IPS DF 4.7 (cell line): ENCODE data around the gene SYTL4.

Source experiments
- DNase-seq: peaks from one replicate; pipeline ENCODE4 v3.0.0-alpha.2; 2013; ENCODE audit warnings: low spot score; ENCODE audit errors: extremely low read depth

Gene SYTL4

DNA sequence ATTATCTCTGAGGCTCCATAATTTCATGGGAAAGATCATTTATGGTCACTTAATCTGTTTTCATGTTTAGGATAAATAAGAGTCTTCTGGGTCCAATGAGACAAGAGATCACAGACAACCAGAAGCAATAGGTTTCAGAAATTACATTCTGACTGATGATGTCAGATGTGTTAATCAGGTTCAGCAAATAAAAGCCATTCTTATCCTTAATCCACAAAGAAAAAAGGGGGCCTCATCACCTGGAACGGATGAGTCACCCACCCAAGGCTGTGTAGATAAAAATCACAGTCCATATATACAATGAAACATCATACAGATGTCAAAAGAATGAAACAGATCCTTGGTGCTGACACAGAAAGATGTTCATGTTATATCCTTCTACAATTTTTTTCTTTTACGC is 36.6 kb downstream of the SYTL4 start:
- no peak for DNase-seq

DNA sequence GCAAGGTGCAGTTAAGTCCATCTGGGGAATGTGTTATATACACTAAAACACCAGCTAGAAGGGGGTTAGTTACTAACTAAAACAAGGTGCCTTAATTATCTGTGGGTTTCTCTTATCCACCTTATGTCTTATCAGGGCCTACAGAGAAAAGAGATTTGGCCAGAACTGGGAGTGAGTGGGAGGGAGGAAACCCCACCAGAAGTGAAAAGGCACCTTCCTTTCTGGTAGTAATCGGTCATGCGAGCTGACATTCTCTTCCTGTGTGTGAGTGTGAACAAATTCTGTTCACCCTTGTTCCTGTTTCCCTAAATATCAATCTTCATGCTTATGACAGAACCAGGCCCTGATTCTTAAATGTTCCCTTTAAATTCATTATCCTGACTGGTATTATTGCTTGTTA is 44.4 kb downstream of the SYTL4 start:
- no peak for DNase-seq

DNA sequence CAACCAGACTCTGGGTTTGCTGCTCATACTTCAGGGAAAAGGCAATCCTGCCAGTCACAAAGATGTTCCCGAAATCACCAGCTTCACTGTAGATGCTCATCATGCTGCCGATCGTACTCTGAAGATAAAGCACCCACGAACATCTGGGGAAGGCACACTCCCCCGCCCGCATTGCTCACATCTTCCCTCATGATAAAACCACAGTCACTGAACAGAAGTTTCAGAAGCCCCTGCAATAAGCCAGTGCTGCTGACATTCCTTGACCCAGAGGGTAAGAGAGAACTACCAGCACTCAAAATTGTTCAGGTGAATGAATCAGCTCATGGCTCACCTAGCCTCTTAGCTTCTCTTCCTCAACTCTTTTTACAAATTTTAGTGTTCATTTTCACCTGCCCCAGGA is 44.8 kb downstream of the SYTL4 start:
- DNase-seq: no peak

DNA sequence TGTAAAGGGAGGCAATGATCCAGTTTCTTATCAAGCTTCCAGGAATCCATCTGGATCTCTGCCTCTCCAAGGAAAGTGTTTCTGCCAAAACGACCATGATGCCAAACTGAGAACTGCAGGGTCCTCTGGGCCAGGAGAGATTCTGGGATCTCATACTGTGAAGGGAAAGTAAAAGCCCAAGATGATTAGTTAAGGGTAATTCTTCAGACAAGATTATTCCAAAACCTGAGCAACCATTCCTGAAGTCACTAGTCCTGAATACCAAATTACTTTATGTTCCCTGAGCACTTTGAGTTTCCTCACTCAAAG is 46.0 kb downstream of the SYTL4 start:
- DNase-seq: no peak

DNA sequence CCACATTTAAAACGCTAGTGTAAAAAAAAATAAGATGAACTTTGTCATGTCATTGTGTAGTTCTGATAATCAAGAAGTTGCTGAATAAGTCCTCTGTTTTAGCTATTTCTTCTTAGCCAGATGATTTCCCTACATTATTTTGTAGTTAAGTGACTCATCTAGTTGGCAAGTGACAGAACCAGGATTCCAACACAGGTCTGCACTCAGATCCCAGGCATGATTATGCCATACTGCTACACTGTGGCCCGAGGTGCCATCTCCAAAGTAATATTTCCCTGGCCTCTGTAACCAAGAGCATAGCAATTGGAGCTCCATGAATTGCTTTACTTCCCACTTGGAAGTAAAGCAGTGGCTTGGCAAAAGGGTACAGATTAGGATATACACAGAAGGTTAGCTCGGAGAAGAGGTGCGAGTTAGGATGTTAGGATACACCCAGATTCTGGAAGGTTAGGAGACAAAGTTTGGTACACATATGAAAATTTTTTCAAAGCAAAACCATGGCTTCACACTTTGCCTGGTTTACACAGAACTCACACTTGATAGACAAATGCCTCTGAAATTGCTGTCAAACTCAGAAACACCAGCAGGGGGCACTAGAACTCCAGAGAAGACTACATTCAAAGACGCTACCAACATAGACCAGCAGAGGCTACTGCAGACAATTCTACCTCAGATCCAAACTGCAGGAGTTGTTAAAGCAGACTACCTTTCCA is 46.5 kb downstream of the SYTL4 start:
- peak; percentile 19 for DNase-seq

DNA sequence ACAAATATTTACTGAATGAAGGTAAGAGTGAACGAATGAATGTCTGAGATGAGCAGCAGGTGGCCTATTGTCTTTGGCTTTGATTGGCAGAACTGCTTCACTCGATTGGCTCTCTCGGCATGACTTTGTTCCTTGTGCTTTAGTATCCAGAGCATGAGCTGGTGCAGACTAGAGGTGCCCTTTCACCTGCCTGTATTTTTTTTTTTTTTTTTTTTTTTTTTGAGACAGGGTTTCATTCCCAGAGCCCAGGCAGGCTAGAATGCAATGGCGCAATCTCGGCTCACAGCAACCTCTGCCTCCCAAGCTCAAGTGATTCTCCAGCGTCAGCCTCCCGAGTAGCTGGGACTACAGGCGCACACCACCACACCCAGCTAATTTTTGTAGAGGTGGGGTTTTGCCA is 49.0 kb downstream of the SYTL4 start:
- no peak for DNase-seq

DNA sequence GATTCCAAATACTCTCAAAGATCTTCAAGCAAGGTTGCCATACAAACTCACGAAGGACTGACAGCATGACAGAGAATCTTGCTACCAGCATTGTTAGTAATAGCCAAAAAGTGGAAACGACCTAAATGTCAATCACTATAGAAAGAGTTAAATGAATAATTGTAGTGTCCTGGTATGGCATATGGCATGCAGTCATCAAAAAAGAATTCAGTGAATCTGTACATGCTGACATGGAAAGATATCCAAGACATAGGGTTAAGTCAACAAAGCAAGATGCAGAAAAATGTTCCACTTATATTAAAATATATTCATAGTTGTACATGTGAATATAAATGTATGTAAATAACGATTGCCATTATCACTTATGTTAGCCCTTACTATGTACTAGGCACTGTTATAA is 50.3 kb downstream of the SYTL4 start:
- no peak for DNase-seq

DNA sequence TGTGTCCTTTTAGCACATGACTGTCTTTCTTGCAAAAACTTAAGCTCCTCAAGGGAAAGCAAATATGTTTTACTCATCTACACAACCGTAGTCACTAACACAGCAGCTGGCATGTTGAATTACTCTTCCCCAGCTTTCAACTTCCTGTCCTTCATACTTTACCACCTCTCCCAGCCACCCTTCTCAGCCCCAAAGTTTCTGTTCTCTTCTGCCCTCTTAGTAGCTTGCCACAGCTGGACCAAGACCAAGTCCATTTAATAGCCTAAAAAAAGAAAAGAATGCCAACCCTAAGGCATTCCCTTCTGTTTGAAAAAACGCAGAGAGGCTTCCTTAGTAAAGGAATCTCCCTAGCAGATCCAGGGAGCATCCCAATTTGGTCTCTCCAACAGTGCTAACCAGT is 51.2 kb downstream of the SYTL4 start:
- no peak for DNase-seq

DNA sequence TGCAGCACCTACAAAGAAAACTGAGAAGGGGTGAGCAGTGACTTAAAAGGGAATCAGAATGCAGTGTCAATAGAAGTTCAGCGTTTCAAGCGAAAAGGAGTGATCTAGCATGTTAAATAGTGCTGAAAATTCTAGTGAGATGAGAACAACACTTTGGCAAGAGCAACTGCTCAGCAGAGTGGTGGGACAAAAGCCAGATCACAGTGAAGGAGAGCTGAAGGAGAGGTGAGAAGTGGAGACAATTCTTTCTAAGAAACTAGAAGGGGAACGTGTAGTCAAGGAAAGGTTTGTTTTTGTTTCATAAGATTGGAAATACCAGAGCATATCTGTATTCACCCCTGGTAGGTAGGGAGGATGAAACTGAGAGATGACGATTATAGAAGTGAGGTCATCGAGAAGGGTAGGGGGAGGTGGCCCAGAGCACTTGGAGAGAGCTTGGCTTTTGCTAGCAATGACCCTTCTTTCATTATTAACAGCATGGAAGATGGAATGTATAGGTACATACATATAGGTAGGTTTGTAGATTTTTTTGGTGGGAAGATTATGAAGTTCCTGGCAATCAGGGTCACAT is 54.2 kb downstream of the SYTL4 start:
- no peak for DNase-seq

DNA sequence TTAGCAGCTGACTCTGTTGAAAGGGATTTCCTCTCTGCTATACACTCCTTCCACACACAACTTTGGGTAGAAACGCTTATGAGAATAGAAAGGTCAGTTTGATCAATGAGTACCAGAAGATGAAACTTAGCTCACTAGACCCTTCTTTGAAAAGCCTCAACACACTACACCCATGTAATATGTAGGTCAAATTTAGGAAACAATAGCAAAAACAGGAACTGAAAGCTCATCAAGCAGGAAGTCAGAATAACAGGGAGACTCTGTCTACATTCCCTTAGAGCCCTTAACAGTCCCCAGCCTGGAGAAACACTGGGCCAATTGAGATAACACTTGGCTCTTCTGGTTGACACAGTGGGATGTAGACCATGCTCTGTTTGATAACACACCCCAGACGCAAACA is 57.2 kb downstream of the SYTL4 start:
- no peak for DNase-seq

DNA sequence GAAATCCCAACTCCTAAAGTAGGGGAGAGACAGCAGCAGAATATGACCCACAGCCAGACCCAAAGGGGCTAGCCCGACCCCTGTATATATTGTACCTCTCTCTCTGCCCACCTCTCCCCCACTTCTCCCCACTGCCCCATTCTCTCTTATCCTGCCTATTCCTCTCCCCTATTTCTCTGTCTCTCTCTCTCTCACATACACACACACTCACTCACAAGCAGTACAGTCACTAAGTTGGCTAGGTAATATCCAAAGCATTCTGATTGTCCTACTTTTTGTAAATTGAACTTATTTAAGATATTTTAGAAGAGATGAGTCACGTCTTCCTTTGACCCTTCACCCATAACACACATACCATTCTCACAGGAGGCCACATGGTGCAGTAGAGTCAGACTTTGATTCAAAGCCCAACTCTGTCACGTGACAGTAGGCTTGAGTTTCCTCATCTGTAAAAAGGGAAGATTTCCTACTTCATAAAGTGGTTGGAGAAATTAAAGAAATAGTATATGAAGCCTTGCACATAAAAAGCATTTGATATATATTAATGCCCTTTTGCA is 58.4 kb downstream of the SYTL4 start:
- DNase-seq: no peak

DNA sequence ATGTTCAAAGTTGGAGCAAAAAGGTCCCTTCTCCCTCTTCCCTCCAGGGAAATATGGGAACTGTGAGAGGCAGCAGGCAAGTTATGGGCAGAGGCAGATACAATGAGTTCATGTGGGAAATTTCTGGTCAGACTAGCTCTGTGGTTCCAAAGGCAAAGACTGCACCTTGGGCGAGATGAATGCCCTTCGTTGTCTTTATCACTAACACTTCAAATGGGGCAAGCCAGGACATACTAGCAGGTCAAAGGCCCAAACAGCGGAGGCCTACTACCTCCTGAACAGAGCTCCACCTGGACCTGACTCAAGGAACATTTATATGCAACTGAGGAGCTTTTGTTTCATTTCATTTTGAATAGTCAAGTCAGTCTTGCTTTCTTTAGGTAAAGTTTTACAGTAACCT is 59.0 kb downstream of the SYTL4 start:
- DNase-seq: no peak

DNA sequence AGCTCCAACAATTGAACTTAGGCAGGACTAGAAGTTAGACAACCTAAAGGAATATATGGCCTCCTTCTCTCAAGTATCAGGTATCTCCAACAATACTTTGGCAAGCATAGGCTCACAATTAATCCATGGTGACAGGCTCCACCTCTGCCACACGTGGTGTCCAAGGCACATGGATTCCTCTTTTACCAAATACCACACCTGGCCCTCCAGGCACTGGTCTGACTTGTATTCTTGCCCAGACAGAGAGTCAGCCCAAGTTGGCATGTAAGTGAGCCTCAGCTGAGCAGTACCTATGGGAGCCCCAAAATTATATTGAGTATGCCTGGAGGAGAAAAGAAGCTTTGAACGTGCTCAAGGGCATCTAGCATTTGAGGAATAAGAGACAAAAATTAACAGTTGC is 68.3 kb downstream of the SYTL4 start:
- no peak for DNase-seq

DNA sequence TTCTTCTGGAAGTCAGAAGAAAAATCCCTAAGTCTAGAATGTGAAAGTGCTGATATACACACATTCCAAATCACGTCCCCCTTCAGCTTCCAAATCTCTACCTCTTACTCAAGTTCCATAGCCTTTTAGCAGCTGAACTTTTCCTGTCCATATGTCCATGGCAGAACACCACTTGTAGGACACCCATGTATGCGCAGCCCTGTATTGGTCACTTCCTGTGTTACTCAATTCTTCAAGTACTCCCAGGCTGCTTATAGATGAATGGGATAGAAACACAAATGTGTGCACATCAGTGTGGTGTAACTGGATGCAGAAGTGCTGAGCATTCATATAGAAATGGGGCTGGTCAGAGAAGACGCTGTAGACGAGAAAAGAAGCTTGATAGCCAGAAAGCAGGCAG is 69.1 kb downstream of the SYTL4 start:
- no peak for DNase-seq

DNA sequence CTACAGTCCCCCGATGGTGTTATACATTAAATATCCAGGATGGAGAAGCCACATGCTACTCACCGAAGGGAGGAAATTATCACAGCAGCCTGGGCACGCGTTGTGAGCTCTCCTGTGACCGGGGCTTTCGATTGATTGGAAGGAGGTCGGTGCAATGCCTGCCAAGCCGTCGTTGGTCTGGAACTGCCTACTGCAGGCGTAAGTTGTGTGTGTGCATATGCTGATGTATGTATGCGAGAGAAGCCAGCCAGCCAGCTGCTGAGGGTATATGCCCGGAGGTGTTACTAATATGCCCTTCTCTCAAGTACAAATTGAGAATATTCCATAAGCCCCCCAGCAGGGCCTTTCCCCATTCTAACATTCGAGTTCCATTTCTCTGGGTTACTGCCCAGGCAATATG is 69.8 kb downstream of the SYTL4 start:
- no peak for DNase-seq

DNA sequence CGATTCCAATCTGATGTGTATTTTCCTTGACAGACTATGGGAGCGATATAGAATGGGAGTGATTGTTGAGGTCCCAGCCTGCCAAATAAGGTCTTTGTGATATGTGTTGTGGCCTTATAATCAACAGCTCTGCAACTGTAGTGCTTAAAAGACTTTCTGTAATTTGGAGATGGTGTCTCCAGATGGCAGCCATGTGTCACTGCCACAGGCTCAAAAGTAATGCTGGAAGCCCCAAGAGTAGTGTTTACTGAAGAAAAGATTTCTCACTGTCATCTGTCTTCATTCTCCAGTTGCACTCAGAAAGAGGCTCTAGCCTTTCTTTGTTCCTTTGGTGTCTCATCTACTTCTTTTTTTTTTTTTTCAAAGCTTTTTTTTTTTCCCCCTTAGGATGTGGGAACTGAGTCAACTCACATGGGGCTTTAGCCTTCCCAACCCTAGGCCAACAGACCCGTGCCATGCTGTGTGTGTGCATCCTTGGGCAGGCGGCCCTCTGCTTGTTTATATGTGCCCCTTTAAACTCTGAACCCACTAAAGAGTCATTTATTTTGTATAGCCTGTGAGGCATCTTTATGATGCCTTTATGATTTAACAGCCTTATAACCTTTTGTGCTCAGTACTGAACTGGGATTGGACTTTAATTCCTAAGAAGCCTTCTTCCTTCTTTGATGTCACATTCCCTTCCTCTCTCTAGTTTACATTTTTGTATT is 72.3 kb downstream of the SYTL4 start:
- no peak for DNase-seq

DNA sequence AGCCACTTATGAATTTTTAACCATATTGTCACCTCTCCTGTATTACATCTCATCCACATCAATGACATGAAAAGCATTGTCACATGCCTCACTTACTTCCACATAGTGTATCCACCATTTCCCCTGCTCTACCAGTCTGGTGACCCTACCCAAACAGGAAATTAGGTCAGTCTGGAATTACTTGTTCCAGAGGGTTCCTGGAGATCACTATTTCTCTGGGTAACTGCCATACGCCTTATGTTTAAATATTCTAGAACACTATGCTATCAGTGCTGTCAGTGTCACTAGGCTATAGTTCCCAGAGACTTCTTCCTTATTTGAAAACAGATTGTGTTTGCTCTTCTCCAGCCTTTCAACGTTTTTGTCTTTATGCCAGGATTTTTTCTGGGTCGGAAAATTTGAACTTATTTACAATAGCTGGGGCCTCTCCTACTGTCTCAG is 73.0 kb downstream of the SYTL4 start:
- DNase-seq: no peak

DNA sequence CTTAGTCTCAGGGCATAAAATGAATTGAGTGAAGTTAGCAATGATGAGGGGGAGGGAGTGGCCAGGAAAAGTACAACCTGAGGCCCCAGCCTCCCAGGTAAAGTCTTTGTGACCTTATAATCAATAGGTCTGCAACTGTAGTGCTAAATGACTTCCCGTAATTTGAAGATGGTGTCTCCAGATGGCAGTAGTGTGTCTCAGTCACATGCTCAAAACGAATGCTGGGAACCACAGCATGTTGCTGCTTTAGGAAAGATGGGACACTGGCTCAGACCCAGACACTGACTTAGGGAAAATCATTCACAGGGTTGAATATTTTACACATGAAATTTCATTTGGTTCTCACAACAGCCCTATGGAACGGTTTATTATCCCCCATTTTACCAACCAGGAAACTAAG is 77.7 kb downstream of the SYTL4 start:
- no peak for DNase-seq

DNA sequence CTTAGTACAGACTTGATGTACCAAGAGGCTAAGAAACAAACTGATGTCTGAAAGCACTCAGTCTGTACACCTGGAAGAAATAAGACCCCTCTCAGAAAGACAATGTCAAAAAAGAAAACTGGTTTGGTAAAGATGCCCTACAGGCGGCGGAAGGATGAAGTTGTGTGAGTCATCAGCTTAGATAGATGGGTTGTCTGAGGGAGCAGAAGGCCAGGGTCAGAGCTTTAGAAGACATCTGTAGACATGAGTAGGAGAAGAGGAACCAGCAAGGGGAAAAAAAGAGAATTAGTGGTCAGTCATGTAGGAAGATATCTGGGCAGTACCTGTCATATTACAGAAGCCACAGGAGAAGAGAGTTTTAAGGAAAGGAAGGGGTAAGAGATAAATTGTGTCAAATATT is 79.7 kb downstream of the SYTL4 start:
- no peak for DNase-seq

DNA sequence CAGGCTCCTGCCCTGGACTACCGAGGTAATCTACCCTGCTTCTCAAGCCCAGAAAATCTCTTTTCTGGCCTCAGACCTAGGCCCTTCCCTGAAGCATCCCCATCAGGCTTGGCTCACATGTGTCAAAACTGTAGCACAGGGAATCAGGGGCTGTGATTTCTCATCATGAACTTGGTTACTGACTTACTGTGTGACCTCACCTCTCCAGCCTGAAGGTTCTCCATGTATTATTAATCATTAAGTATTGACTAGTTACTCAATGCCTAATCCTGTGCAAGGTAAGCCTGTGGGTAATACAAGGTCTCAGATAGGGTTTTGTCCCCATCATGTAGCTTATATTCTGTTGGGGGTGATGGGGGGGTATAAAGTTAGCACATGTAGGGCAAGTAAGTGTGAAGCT is 81.1 kb downstream of the SYTL4 start:
- no peak for DNase-seq

DNA sequence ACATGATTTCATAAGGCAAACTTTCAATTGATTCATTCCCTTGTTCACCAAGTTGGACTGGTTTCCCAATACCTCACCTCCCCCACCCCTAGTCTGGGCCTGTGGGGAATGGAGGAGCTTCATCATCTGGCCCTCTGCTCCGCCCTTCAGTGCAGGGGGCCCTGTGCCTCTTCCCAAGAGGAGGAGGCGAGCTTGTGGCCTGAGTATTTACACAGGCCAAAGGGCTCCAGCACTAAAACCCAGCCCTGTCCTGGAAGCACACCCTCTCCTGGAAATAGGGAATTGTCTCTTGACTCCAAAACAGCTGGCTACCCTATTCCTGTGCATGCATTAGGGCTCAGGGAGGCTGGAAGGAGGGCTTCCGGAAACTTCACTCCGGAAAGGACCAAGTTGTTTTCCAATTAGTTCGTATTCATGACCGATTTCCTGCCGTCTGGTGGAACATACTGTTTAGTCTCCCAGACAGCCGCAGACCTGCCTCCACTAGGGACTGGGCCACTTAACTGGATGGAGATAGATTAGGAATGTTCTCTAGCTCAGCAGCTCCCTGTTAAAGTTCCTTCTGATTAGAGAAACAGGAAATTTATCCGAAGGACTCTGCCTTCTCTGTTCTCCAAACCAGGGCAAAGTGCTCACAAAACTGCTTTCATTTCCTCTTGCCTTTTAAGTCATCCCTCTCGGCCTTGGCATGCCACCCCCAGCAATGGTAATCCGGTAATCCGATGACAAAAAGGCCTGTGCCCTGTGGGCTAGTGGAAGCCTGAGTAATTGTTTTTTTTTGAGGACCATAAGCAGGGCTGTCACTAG is 82.2 kb downstream of the SYTL4 start:
- DNase-seq: no peak
